Astrocyte (in vitro differentiated cells and primary cell): ENCODE data around the gene CNPY4. TPM values are rescaled to one million over a fixed set of nuclear protein-coding genes. Genes with fewer than 3 reads are reported as not detected.

Source experiments
- DNase-seq: peaks from one replicate; pipeline ENCODE4 v3.0.0-alpha.2; 2010; ENCODE audit warnings: low read depth
- FAIRE-seq: peaks from 2 replicates; lab custom pipeline; 2011; peaks lifted over from hg19 to GRCh38; lab: Jason Lieb, UNC
- H2AFZ ChIP-seq: 2 replicates; pipeline ENCODE4 v1.6.0; 2012; ENCODE audit warnings: low read depth, low read length, inconsistent platforms
- H3K27ac ChIP-seq: 2 replicates; pipeline ENCODE4 v1.5.1; 2011; ENCODE audit warnings: low read depth, low read length, inconsistent platforms
- H3K27me3 ChIP-seq: 2 replicates; pipeline ENCODE4 v1.6.0; 2011; ENCODE audit warnings: low read length, inconsistent platforms; ENCODE audit not compliant: insufficient read depth
- H3K36me3 ChIP-seq: 2 replicates; pipeline ENCODE4 v1.5.1; 2011; ENCODE audit warnings: low read length, inconsistent platforms; ENCODE audit not compliant: insufficient read depth
- H3K4me1 ChIP-seq: 2 replicates; pipeline ENCODE4 v1.5.1; 2011; ENCODE audit warnings: low read length, inconsistent platforms; ENCODE audit not compliant: insufficient read depth
- H3K4me2 ChIP-seq: 2 replicates; pipeline ENCODE4 v1.6.0; 2012; ENCODE audit warnings: low read length, inconsistent platforms
- H3K4me3 ChIP-seq: 2 replicates; pipeline ENCODE4 v1.5.1; 2011; ENCODE audit warnings: low read depth, mild to moderate bottlenecking, low read length, inconsistent platforms; ENCODE audit not compliant: insufficient read depth
- H3K79me2 ChIP-seq: 2 replicates; pipeline ENCODE4 v1.6.0; 2012; ENCODE audit warnings: mild to moderate bottlenecking, low read length, inconsistent platforms; ENCODE audit not compliant: insufficient read depth
- H3K9ac ChIP-seq: 2 replicates; pipeline ENCODE4 v1.6.0; 2012; ENCODE audit warnings: mild to moderate bottlenecking, low read length, inconsistent platforms
- H3K9me3 ChIP-seq: 2 replicates; pipeline ENCODE4 v1.5.1; 2012; ENCODE audit warnings: low read depth, mild to moderate bottlenecking, low read length, inconsistent platforms; ENCODE audit not compliant: insufficient read depth
- H4K20me1 ChIP-seq: 2 replicates; pipeline ENCODE4 v1.6.0; 2012; ENCODE audit warnings: low read length, inconsistent platforms; ENCODE audit not compliant: insufficient read depth
- H3K27ac Mint-ChIP-seq: one replicate; pipeline ENCODE4 v1.8.0; 2021; ENCODE audit warnings: mild to moderate bottlenecking, mixed read lengths; ENCODE audit not compliant: unreplicated experiment
- H3K27me3 Mint-ChIP-seq: one replicate; pipeline ENCODE4 v1.8.0; 2021; ENCODE audit warnings: low read depth, mixed read lengths; ENCODE audit not compliant: unreplicated experiment
- H3K36me3 Mint-ChIP-seq: one replicate; pipeline ENCODE4 v1.8.0; 2021; ENCODE audit warnings: low read depth, mixed read lengths; ENCODE audit not compliant: unreplicated experiment
- H3K4me1 Mint-ChIP-seq: one replicate; pipeline ENCODE4 v1.8.0; 2021; ENCODE audit warnings: low read depth, mixed read lengths; ENCODE audit not compliant: unreplicated experiment
- H3K4me3 Mint-ChIP-seq: one replicate; pipeline ENCODE4 v1.8.0; 2021; ENCODE audit warnings: mild to moderate bottlenecking, moderate library complexity, mixed read lengths; ENCODE audit not compliant: unreplicated experiment
- H3K9me3 Mint-ChIP-seq: one replicate; pipeline ENCODE4 v1.8.0; 2021; ENCODE audit warnings: mild to moderate bottlenecking, mixed read lengths; ENCODE audit not compliant: unreplicated experiment
- CTCF ChIP-seq: IDR thresholded peaks from 2 replicates; pipeline ENCODE4 v1.5.1; 2011; ENCODE audit warnings: low read depth, mild to moderate bottlenecking, inconsistent platforms, low read length, moderate library complexity; ENCODE audit not compliant: insufficient read depth
- microRNA-seq: library from miRNA; unstranded; fragments of <30 nt; microRNA quantifications from one replicate; pipeline ENCODE4 v1.2.0, GENCODE V29; 2020
- total RNA-seq: library from RNA; stranded (reverse); gene quantifications from 2 replicates; pipeline ENCODE4 v1.2.1, GENCODE V29; 2021

The CNPY4 gene
- total RNA-seq, 1 donor from 2014 or later = 16.4 TPM

- no peak for TF ChIP-seq CTCF
- Mint-ChIP-seq H3K9me3 (peaks cover 1% of the 10 kb centered on the region), H3K36me3 (peaks cover 10% of the 10 kb centered on the region), H3K27ac (no peak overlapping the region), H3K4me1 (peaks cover 4% of the 10 kb centered on the region), H3K4me3 (peak overlapping the region; percentile 50), H3K27me3 (peaks cover 45% of the 10 kb centered on the region)
- Histone ChIP-seq H4K20me1 (peaks cover 16% of the 10 kb centered on the region), H3K36me3 (no peaks in the 10 kb centered on the region), H3K4me3 (no peak overlapping the region), H3K27ac (no peak overlapping the region), H3K79me2 (peaks cover 16% of the 10 kb centered on the region), H2AFZ (no peak overlapping the region), H3K4me2 (no peak overlapping the region), H3K9me3 (peaks cover 6% of the 10 kb centered on the region), H3K4me1 (no peaks in the 10 kb centered on the region), H3K9ac (no peak overlapping the region), H3K27me3 (no peaks in the 10 kb centered on the region)
- FAIRE-seq = no peak
- DNase-seq = no peak
These were observed 55.1 kb downstream of the CNPY4 start for GRCh38 chr7:100174582-100174981.

Small RNA genes within 50 kb of the gene (microRNA-seq; reads per million reads assigned to microRNA genes)
- 4,538 reads per million, percentile 92 among the genes with 10 or more reads in this experiment for gene MIR106B
- 677 reads per million, percentile 80 among the genes with 10 or more reads in this experiment for gene MIR25
- 1.6 reads per million for gene MIR4658
- 14,930 reads per million, percentile 97 among the genes with 10 or more reads in this experiment for gene MIR93

Other genes starting within 250 kb of the CNPY4 start
- gene OR2AE1, start 242.6 kb upstream of the CNPY4 start, total RNA-seq = not detected in 2 replicates
- 4.1 and 4.6 TPM in 2 replicates for gene TRIM4, start 200.1 kb upstream of the CNPY4 start, total RNA-seq
- gene GJC3, start 190.0 kb upstream of the CNPY4 start, total RNA-seq = not detected in 2 replicates
- gene AZGP1, start 143.6 kb upstream of the CNPY4 start, total RNA-seq = not detected in 2 replicates
- 70.3 and 70.8 TPM in 2 replicates for gene ZKSCAN1, start 104.0 kb upstream of the CNPY4 start, total RNA-seq
- 10.1 and 11.1 TPM in 2 replicates for gene ZSCAN21, start 69.9 kb upstream of the CNPY4 start, total RNA-seq
- 24.0 TPM in 2 replicates for gene ZNF3, start 37.9 kb upstream of the CNPY4 start, total RNA-seq
- gene COPS6, start 30.7 kb upstream of the CNPY4 start, total RNA-seq = 87.9 and 95.3 TPM in 2 replicates
- gene MCM7, start 18.2 kb upstream of the CNPY4 start, total RNA-seq = 39.7 and 55.2 TPM in 2 replicates
- 14.7 and 15.5 TPM in 2 replicates for gene AP4M1, start 18.0 kb upstream of the CNPY4 start, total RNA-seq
- 35.7 and 47.0 TPM in 2 replicates for gene TAF6, start 276 bp upstream of the CNPY4 start, total RNA-seq
- gene MBLAC1, start 7.3 kb downstream of the CNPY4 start, total RNA-seq = 2.3 and 2.7 TPM in 2 replicates
- 59.9 and 62.7 TPM in 2 replicates for gene LAMTOR4, start 29.3 kb downstream of the CNPY4 start, total RNA-seq
- gene TRAPPC14, start 39.1 kb downstream of the CNPY4 start, total RNA-seq = 18.7 and 19.5 TPM in 2 replicates
- gene GAL3ST4, start 49.0 kb downstream of the CNPY4 start, total RNA-seq = 3.1 and 3.4 TPM in 2 replicates
- 6.5 and 7.6 TPM in 2 replicates for gene GPC2, start 57.7 kb downstream of the CNPY4 start, total RNA-seq
- gene STAG3, start 58.3 kb downstream of the CNPY4 start, total RNA-seq = 0.34 and 0.36 TPM in 2 replicates
- gene PVRIG, start 100.3 kb downstream of the CNPY4 start, total RNA-seq = not detected in 2 replicates
- gene SPDYE3, start 188.1 kb downstream of the CNPY4 start, total RNA-seq = not detected in 2 replicates
- 19.9 and 21.1 TPM in 2 replicates for gene PILRB, start 238.5 kb downstream of the CNPY4 start, total RNA-seq